Endothelial cell of umbilical vein (primary cell): ENCODE results near the gene GUCY2D. TPM values are rescaled to one million over a fixed set of nuclear protein-coding genes. Genes with fewer than 3 reads are reported as not detected.

Source experiments
- BruUV-seq: library from RNA; stranded (reverse); fragments of 400-500 nt; replicated peaks from 2 replicates; lab custom pipeline; 2021; lab: Mats Ljungman, UMichigan
- CTCF ChIA-PET: fragments of 300-600, 350-600 bp; sonication (Branson Sonifier 250); formaldehyde crosslinking; loops from one replicate; lab custom pipeline; 2021; ENCODE audit warnings: antibody characterized with exemption, inconsistent platforms; lab: Charles Lee
- POLR2A ChIA-PET: fragments of 300-600, 350-600 bp; sonication (Branson Sonifier 250); formaldehyde crosslinking; loops from one replicate; lab custom pipeline; 2021; ENCODE audit warnings: antibody characterized with exemption, inconsistent platforms; lab: Charles Lee
- DNase-seq: peaks from one replicate; pipeline ENCODE4 v3.0.0-alpha.2; 2011; ENCODE audit warnings: low read depth, low spot score
- FAIRE-seq: peaks from 2 replicates; lab custom pipeline; 2011; peaks lifted over from hg19 to GRCh38; lab: Jason Lieb, UNC
- H2AFZ ChIP-seq: 2 replicates; pipeline ENCODE4 v1.6.0; 2012; ENCODE audit warnings: low read depth, low read length, control low read depth, inconsistent platforms
- H3K27ac ChIP-seq: 2 replicates; pipeline ENCODE4 v1.5.1; 2011; ENCODE audit warnings: low read depth, mild to moderate bottlenecking, control low read depth, low read length, moderate library complexity; ENCODE audit not compliant: insufficient read depth
- H3K27me3 ChIP-seq, 2 experiments: 2 replicates each; pipeline versions ENCODE4 v1.6.0 to v1.6.1; 2011; ENCODE audit warnings: low read length in 2 of 2, mixed read lengths in 1 of 2; ENCODE audit not compliant: control insufficient read depth in 2 of 2, insufficient read depth in 2 of 2
- H3K36me3 ChIP-seq, 2 experiments: 2 replicates in 1 of 2; 3 replicates in 1 of 2; pipeline ENCODE4 v1.5.1; 2011; ENCODE audit warnings: low read length in 2 of 2, mild to moderate bottlenecking in 1 of 2, moderate library complexity in 1 of 2; ENCODE audit not compliant: control insufficient read depth in 2 of 2, insufficient read depth in 2 of 2; ENCODE audit errors: extremely low read depth in 1 of 2
- H3K4me1 ChIP-seq: 3 replicates; pipeline ENCODE4 v1.5.1; 2011; ENCODE audit warnings: mild to moderate bottlenecking, low read length; ENCODE audit not compliant: control insufficient read depth, insufficient read depth; ENCODE audit errors: extremely low read depth
- H3K4me2 ChIP-seq: 2 replicates; pipeline ENCODE4 v1.6.1; 2011; ENCODE audit warnings: low read length, control low read depth, mixed read lengths; ENCODE audit not compliant: insufficient read depth
- H3K4me3 ChIP-seq, 3 experiments: fragments of 200-600 bp in 1 of 3; sonication (generic), shearing (Covaris generic) in 1 of 3; replicated peaks in 1 of 3; 2 replicates each; pipeline ENCODE4 v1.5.1; 2011 to 2016; ENCODE audit warnings: control low read depth in 3 of 3, low read length in 3 of 3, mild to moderate bottlenecking in 2 of 3, inconsistent platforms in 1 of 3, low read depth in 1 of 3, moderate library complexity in 1 of 3; ENCODE audit not compliant: insufficient read depth in 1 of 3
- H3K79me2 ChIP-seq: 2 replicates; pipeline ENCODE4 v1.6.0; 2012; ENCODE audit warnings: low read length, inconsistent platforms; ENCODE audit not compliant: control insufficient read depth, insufficient read depth
- H3K9ac ChIP-seq: replicated peaks from 2 replicates; pipeline ENCODE3; 2011; ENCODE audit warnings: low read length, control low read depth; ENCODE audit not compliant: insufficient read depth; ENCODE audit errors: extremely low read depth
- H3K9me1 ChIP-seq: replicated peaks from 3 replicates; pipeline ENCODE4 v1.6.0; 2011; ENCODE audit warnings: mild to moderate bottlenecking, low read length; ENCODE audit not compliant: control insufficient read depth, insufficient read depth; ENCODE audit errors: extremely low read depth
- H3K9me3 ChIP-seq: replicated peaks from 2 replicates; pipeline ENCODE4 v1.5.1; 2012; ENCODE audit warnings: low read length, inconsistent platforms; ENCODE audit not compliant: control insufficient read depth, insufficient read depth
- H4K20me1 ChIP-seq: replicated peaks from 2 replicates; pipeline ENCODE3; 2011; ENCODE audit warnings: mild to moderate bottlenecking, low read length; ENCODE audit not compliant: control insufficient read depth, insufficient read depth; ENCODE audit errors: extremely low read depth
- EZH2 ChIP-seq: IDR thresholded peaks from 2 replicates; pipeline ENCODE4 v1.6.1; 2012; ENCODE audit warnings: borderline replicate concordance, low read depth, mild to moderate bottlenecking, moderate library complexity, low read length, inconsistent platforms; ENCODE audit not compliant: severe bottlenecking
- FOS ChIP-seq: IDR thresholded peaks from 2 replicates; pipeline ENCODE4 v1.6.1; 2011; ENCODE audit warnings: mild to moderate bottlenecking, low read length, moderate library complexity, borderline replicate concordance; ENCODE audit not compliant: insufficient read depth
- JUN ChIP-seq: IDR thresholded peaks from 2 replicates; pipeline ENCODE4 v1.6.1; 2011; ENCODE audit warnings: borderline replicate concordance, low read depth; ENCODE audit not compliant: insufficient read length, insufficient read depth
- MYC ChIP-seq: IDR thresholded peaks from one replicate; pipeline ENCODE4 v1.6.1; 2011; ENCODE audit warnings: mild to moderate bottlenecking, low read depth, low read length
- POLR2AphosphoS5 ChIP-seq: IDR thresholded peaks from 2 replicates; pipeline ENCODE4 v1.6.1; 2012; ENCODE audit warnings: low read depth, mild to moderate bottlenecking, control low read depth, low read length, moderate library complexity; ENCODE audit not compliant: insufficient read depth
- dilution Hi-C: fragments of 300-500 bp; cut with MboI; formaldehyde crosslinking; loops from one replicate; pipeline ENCODE4 v1.15.0; 2019; ENCODE audit warnings: low sequenced_read_pairs; ENCODE audit not compliant: extremely low pct_ligation_motif_present
- intact Hi-C: fragments of 100-400 bp; cut with micrococcal nuclease; formaldehyde crosslinking; loops from one replicate; pipeline ENCODE4 v1.10.0; 2022
- polyA plus RNA-seq, 4 experiments: library from polyadenylated mRNA; depleted of rRNA in 3 of 4; stranded (reverse) in 3 of 4; unstranded in 1 of 4; fragments of >200 nt; gene quantifications; 2 replicates each; pipeline versions ENCODE4 v1.2.1 to v1.2.3, GENCODE V29; 2011 to 2012; ENCODE audit warnings: missing spikeins in 1 of 4
- total RNA-seq: library from RNA; stranded (reverse); gene quantifications from 2 replicates; pipeline ENCODE4 v1.2.3, GENCODE V29; 2021
- TF ChIP-seq, protein P1 (sequence below), 2 donors: IDR thresholded peaks; 1 replicate in 1 of 2; 2 replicates in 1 of 2; pipeline ENCODE4 v1.5.1; 2011; ENCODE audit warnings: low read length in 2 of 2, mild to moderate bottlenecking in 2 of 2, moderate library complexity in 2 of 2, control low read depth in 1 of 2, inconsistent platforms in 1 of 2, low read depth in 1 of 2; ENCODE audit not compliant: insufficient read depth in 1 of 2; ENCODE audit errors: extremely low read depth in 1 of 2

GUCY2D gene
- total and polyA plus RNA-seq, 2 donors (not counting 3 experiments of a cell fraction or from before 2014, with no cell fraction given), result not detected

DNA sequence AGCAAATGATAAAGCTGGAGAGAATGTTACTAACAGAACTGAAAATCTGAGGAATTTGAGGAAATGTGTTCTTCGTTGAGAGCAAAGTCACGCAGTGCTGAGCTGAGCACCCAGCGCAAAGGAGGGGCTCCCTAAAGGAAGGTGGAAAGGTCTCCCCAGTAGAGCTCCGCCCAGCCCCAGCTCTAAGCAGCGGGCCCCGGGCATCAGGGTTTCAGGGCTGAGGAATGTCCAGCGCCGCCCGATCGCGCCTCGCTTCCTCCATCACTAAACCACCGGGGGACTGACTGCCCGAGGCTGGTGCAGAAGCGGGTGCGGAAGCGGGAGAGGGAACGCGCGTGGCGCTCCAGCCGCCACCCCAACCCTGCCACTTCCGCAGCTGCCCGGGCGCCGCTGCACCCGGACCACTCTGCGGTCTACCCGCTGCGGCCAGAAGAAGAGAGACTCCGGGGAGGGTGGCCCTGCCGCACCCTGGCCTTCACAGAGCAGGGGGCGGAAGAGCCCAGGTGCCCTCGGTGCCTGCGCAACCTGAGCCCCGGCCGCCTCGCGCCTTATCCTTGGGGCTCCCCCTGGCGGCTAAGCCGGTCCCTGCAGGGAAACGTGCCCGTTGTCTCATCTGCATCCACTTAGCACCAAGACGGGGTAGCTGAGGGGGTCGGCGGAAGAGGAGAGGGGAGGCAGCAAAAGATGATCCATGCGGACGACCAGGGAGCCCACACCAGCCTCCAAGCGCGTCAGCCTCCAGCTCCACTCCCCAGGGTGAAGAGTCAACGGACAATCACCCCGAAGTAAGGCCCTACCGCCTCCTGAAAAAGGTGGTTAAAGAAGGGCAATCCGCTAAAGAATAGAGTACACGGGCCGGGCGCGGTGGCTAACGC, 12.4 kb upstream of the GUCY2D start:
- Histone ChIP-seq H3K4me1 (peaks cover 4% of the 10 kb centered on the region), H3K9me1 (no peaks in the 10 kb centered on the region), H3K9me3 (no peaks in the 10 kb centered on the region), H4K20me1 (no peaks in the 10 kb centered on the region), H3K4me3 (peak overlapping the region; percentile 45 to 53 (median 51)), H3K27me3 (peaks cover 3 to 12% of the 10 kb centered on the region in 2 experiments), H3K9ac (no peak overlapping the region), H3K79me2 (no peaks in the 10 kb centered on the region), H3K27ac (no peak overlapping the region), H3K4me2 (peak overlapping the region; percentile 79), H2AFZ (peak overlapping the region; percentile 94), H3K36me3 (no peaks in the 10 kb centered on the region)
- ChIA-PET POLR2A (interaction anchor here (0.7 to 1.4 kb wide), 2 partner anchors 74 to 133 kb away, joined by 3 read pairs; partner anchors contain the start of genes NAA38 and RNF227), CTCF (interaction anchor here (0.6 to 4.7 kb wide), 59 partner anchors 9 to 322 kb away, joined by 3 to 121 read pairs (median 6); partner anchors contain the start of genes CNTROB, GUCY2D, KCNAB3 and NAA38)
- FAIRE-seq (peak; percentile 96), DNase-seq (peak; percentile 66)
- no peak for TF ChIP-seq MYC
- TF ChIP-seq, protein P1, sequence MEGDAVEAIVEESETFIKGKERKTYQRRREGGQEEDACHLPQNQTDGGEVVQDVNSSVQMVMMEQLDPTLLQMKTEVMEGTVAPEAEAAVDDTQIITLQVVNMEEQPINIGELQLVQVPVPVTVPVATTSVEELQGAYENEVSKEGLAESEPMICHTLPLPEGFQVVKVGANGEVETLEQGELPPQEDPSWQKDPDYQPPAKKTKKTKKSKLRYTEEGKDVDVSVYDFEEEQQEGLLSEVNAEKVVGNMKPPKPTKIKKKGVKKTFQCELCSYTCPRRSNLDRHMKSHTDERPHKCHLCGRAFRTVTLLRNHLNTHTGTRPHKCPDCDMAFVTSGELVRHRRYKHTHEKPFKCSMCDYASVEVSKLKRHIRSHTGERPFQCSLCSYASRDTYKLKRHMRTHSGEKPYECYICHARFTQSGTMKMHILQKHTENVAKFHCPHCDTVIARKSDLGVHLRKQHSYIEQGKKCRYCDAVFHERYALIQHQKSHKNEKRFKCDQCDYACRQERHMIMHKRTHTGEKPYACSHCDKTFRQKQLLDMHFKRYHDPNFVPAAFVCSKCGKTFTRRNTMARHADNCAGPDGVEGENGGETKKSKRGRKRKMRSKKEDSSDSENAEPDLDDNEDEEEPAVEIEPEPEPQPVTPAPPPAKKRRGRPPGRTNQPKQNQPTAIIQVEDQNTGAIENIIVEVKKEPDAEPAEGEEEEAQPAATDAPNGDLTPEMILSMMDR (IDR thresholded peaks at IDR 0.05; ENCODE audit: extremely low read depth in 1 of 2, insufficient read depth in 1 of 2, low read depth in 1 of 2, low read length in 2 of 2), result peak; percentile 93 to 98
- dilution Hi-C loops, result no loop called here
- BruUV-seq, result no TSS peak
- intact Hi-C loops, result loop anchor here (1.0 to 2.0 kb wide), 5 partner anchors 67 to 247 kb away; partner anchors contain the start of gene TMEM88

DNA sequence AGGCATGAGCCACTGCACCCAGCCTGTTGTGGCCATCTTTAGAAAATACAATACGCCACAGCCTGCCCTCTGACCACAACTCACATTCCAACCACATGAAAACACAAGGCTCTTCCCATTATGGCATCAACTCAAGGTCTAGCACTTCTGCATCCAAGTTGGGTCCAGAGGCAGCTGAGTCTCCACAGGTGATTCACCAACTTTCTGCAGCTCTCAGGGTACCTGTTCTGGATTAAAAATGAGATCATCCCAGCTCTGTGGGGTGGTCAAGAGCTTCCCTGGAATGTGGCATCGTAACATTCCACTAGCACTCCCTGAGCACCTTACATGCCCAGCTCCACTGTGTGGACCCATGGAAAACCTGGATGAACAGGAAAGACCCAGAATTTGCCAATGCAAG, 9.9 kb upstream of the GUCY2D start:
- peaks cover 4% of the 10 kb centered on the region for H3K4me1 ChIP-seq
- no peak overlapping the region for H3K4me2 ChIP-seq
- FAIRE-seq (no peak), DNase-seq (no peak)
- intact Hi-C loops, result no loop called here
- no peaks in the 10 kb centered on the region for H3K79me2 ChIP-seq
- POLR2A ChIA-PET, result no interaction called here
- H4K20me1 ChIP-seq, result no peaks in the 10 kb centered on the region
- H3K36me3 ChIP-seq, result no peaks in the 10 kb centered on the region
- H2AFZ ChIP-seq, result no peak overlapping the region
- no peak overlapping the region for H3K27ac ChIP-seq
- peaks cover 5 to 17% of the 10 kb centered on the region in 2 experiments for H3K27me3 ChIP-seq
- no TSS peak for BruUV-seq
- TF ChIP-seq FOS (no peak), JUN (no peak), POLR2AphosphoS5 (no peak), MYC (no peak), EZH2 (no peak)
- no peak overlapping the region for H3K9ac ChIP-seq
- dilution Hi-C loops, result no loop called here
- no peaks in the 10 kb centered on the region for H3K9me1 ChIP-seq
- CTCF ChIA-PET, result interaction anchor here (0.9 to 4.7 kb wide), 6 partner anchors 9 to 123 kb away, joined by 3 to 81 read pairs (median 5); partner anchors contain the start of gene GUCY2D
- no peaks in the 10 kb centered on the region for H3K9me3 ChIP-seq
- no peak overlapping the region for H3K4me3 ChIP-seq
